Renal cortex interstitium (tissue), 15 donors: ENCODE data around the gene ADRA2A. TPM values are rescaled to one million over a fixed set of nuclear protein-coding genes. Genes with fewer than 3 reads are reported as not detected.

Source experiments
- DNase-seq, 11 donors: peaks; one replicate each; pipeline ENCODE4 v3.0.0-alpha.2; 2013; ENCODE audit warnings: low read depth in 9 of 11, low spot score in 4 of 11; ENCODE audit errors: extremely low read depth in 1 of 11
- long read RNA-seq, 16 experiments: transcript quantifications; one replicate each; lab custom pipeline, GENCODE V29; 2026
- polyA plus RNA-seq, 3 donors: library from polyadenylated mRNA; unstranded; fragments of 120-200 nt; gene quantifications; one replicate each; pipeline ENCODE4 v1.2.1, GENCODE V29; 2013; ENCODE audit not compliant: insufficient read length in 3 of 3

Gene ADRA2A
- 1 to 10 TPM; 2.3 to 6.0 (median 2.5) TPM for polyA plus RNA-seq
- long read RNA-seq, donor 1, transcript ADRA2A-201 (1 exons, 3,745 nt): major isoform, 6 of 6 reads
- long read RNA-seq, donor 1, partial matches to known transcripts: 0 of 6 reads
- long read RNA-seq, donor 1, other reads (novel, unspliced or antisense): 0 of 6 reads
- long read RNA-seq, donor 2, partial matches to known transcripts: 0 of 2 reads
- long read RNA-seq, donor 2, other reads (novel, unspliced or antisense): 0 of 2 reads
- long read RNA-seq, donor 3, partial matches to known transcripts: 0 of 2 reads
- long read RNA-seq, donor 3, other reads (novel, unspliced or antisense): 0 of 2 reads
- long read RNA-seq, donor 4, partial matches to known transcripts: 0 of 1 reads
- long read RNA-seq, donor 4, other reads (novel, unspliced or antisense): 0 of 1 reads
- long read RNA-seq, donor 5: 0 reads
- long read RNA-seq, donor 6, transcript ADRA2A-201 (1 exons, 3,745 nt): major isoform, 6 of 6 reads
- long read RNA-seq, donor 6, partial matches to known transcripts: 0 of 6 reads
- long read RNA-seq, donor 6, other reads (novel, unspliced or antisense): 0 of 6 reads
- long read RNA-seq, donor 7, partial matches to known transcripts: 0 of 1 reads
- long read RNA-seq, donor 7, other reads (novel, unspliced or antisense): 0 of 1 reads
- long read RNA-seq, donor 8, partial matches to known transcripts: 0 of 3 reads
- long read RNA-seq, donor 8, other reads (novel, unspliced or antisense): 0 of 3 reads
- long read RNA-seq, donor 9, transcript ADRA2A-201 (1 exons, 3,745 nt): major isoform, 8 of 8 reads
- long read RNA-seq, donor 9, partial matches to known transcripts: 0 of 8 reads
- long read RNA-seq, donor 9, other reads (novel, unspliced or antisense): 0 of 8 reads
- long read RNA-seq, donor 10, transcript ADRA2A-201 (1 exons, 3,745 nt): major isoform, 7 of 7 reads
- long read RNA-seq, donor 10, partial matches to known transcripts: 0 of 7 reads
- long read RNA-seq, donor 10, other reads (novel, unspliced or antisense): 0 of 7 reads
- long read RNA-seq, donor 11, partial matches to known transcripts: 0 of 1 reads
- long read RNA-seq, donor 11, other reads (novel, unspliced or antisense): 0 of 1 reads
- long read RNA-seq, donor 12: 0 reads
- long read RNA-seq, donor 13: 0 reads
- long read RNA-seq, donor 14, transcript ADRA2A-201 (1 exons, 3,745 nt): major isoform, 9 of 9 reads
- long read RNA-seq, donor 14, partial matches to known transcripts: 0 of 9 reads
- long read RNA-seq, donor 14, other reads (novel, unspliced or antisense): 0 of 9 reads
- long read RNA-seq, donor 15, partial matches to known transcripts: 0 of 2 reads
- long read RNA-seq, donor 15, other reads (novel, unspliced or antisense): 0 of 2 reads
- long read RNA-seq, donor 16, transcript ADRA2A-201 (1 exons, 3,745 nt): major isoform, 10 of 10 reads
- long read RNA-seq, donor 16, partial matches to known transcripts: 0 of 10 reads
- long read RNA-seq, donor 16, other reads (novel, unspliced or antisense): 0 of 10 reads

- peak in 9 of 11 donors; percentile 39 to 72 (median 59) for DNase-seq
These were observed at the start of gene ADRA2A for GRCh38 chr10:111076682-111077478. TSS of gene ADRA2A (plus strand) at chr10:111077029. CDS start at chr10:111077997, 968 bp downstream.

- DNase-seq: no peak
These were observed 46.6 kb upstream of the ADRA2A start for GRCh38 chr10:111030042-111030750.

GRCh38 chr10:111034598-111035310 lies 42.1 kb upstream of the ADRA2A start:
- no peak for DNase-seq

GRCh38 chr10:111035542-111035941 lies 41.3 kb upstream of the ADRA2A start:
- no peak for DNase-seq

- DNase-seq: no peak
These were observed 39.0 kb upstream of the ADRA2A start for GRCh38 chr10:111037858-111038257.

- DNase-seq: no peak
These were observed 37.3 kb upstream of the ADRA2A start for GRCh38 chr10:111039522-111039921.

GRCh38 chr10:111057006-111057405 lies 19.8 kb upstream of the ADRA2A start:
- DNase-seq: no peak

GRCh38 chr10:111063471-111063870 lies 13.4 kb upstream of the ADRA2A start:
- no peak for DNase-seq

- DNase-seq: no peak
These were observed 4.6 kb upstream of the ADRA2A start for GRCh38 chr10:111072232-111072631.

- DNase-seq: no peak
These were observed 1.1 kb upstream of the ADRA2A start for GRCh38 chr10:111075577-111076185.

GRCh38 chr10:111076191-111076681 lies 593 bp upstream of the ADRA2A start:
- peak in 10 of 11 donors; percentile 47 to 69 (median 60) for DNase-seq

- DNase-seq: no peak
These were observed 603 bp downstream of the ADRA2A start for GRCh38 chr10:111077479-111077784.

- DNase-seq: peak in 1 of 11 donors; percentile 9
These were observed 1.1 kb downstream of the ADRA2A start for GRCh38 chr10:111077785-111078504.

GRCh38 chr10:111078505-111079185 lies 1.8 kb downstream of the ADRA2A start:
- peak in 1 of 11 donors; percentile 4 for DNase-seq

GRCh38 chr10:111079241-111079760 lies 2.5 kb downstream of the ADRA2A start:
- peak in 1 of 11 donors; percentile 5 for DNase-seq
